Stimulated activated CD4-positive, alpha-beta T cell treated with anti-CD3 and anti-CD28 coated beads, Interleukin-1b, Interleukin-23, amount 100 ng/mL, for 4 hours (primary cell): Measurements from ENCODE around the gene PHACTR1.
"Not testable (repeated sequence)": the region's sequence is repeated elsewhere in the genome, so short reads cannot be mapped to it uniquely, and the experiment has no call there.

Source experiments
- DNase-seq, 2 donors: peaks; one replicate each; pipeline ENCODE4 v3.0.0-alpha.2; 2020; ENCODE audit warnings: low read depth in 2 of 2

Gene PHACTR1

DNA sequence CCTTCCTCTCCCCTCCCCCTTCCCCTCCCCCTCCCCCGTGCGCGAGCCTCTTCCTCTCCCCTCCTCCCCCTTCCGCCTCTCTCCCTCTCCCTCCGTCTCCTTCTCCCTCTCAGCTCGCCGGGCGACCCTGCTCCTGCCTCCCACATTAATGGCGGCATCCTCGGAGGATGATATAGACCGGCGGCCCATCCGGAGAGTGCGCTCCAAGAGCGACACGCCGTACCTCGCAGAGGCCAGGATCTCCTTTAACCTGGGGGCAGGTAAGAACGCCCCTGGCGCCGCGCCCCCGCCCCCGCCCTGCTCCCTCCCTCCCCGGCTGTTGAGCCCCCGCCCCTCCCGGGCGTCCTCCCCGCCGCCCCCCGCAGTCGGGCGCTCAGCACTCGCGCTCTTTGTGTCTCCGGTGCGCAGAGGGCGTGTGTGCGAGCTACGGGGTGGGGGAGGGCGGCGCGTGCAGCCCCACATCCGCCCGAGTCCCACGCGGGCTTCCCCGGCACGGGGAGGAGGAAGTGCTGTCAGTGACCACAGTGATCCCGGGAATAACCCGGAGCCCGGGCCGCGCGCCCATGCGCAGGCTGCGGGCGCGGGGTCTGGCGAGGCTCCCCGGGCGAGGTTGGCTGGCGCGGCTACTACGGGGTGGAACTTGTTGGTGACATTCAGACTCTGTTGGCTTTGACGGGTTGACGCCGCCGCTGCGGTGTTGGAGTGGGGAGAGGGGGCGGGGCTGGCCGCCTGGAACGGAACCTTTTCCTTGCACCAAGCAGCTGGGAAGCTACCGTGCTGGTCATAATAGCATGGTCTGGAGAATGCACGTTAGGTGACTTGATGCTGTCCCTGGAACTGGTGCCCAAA, 33.2 kb downstream of the PHACTR1 start:
- no peak for DNase-seq

DNA sequence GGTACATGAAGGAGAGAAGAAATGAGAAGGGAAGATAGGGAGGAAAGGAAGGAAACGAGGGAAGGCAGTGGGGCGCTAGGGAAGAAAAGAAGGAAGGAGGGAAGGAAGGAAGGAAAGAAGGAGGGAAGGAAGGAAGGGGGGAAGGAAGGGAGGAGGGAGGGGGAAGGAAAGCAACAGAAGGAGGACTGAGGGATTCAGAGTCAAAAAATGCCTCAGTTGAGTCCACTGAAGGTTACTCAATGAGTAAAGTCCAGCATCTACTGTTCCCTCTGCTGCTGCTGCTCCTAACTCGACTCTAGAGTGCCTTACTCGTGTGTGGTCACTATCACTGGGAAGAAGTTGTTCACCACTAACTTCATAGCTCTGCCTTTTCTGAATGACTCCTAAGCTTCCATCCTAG, 33.8 kb downstream of the PHACTR1 start:
- DNase-seq: no peak

DNA sequence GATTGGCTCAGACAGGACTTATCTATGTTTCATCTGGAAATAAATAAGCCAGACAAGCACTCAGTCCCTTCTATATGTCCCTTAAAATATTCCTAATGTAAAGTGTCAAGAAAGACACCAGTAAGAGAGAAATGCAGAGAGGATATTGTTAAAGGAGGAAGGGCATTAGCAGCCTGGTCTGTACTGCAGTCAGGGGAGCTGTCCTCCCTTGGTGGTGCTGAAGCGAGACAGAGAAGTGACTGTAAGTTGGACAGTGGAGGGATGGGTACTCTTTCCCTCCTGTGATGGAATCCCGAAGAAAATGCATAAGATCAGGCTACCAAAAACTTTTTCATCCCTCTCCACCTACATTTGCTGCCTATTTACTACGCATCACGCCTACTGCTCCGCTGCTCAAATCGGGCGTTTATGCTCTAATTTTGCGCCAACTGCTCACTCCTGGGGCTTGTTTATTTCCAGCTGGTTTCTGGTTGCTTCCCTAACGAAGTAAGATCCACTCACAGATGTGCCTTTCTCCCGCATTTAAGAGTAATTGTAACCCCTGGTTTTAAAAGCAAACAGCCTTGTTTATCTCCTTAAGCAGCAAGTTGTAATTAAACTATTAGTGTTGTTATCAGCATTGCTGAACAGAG, 35.2 kb downstream of the PHACTR1 start:
- peak in 1 of 2 donors; percentile 12 for DNase-seq

DNA sequence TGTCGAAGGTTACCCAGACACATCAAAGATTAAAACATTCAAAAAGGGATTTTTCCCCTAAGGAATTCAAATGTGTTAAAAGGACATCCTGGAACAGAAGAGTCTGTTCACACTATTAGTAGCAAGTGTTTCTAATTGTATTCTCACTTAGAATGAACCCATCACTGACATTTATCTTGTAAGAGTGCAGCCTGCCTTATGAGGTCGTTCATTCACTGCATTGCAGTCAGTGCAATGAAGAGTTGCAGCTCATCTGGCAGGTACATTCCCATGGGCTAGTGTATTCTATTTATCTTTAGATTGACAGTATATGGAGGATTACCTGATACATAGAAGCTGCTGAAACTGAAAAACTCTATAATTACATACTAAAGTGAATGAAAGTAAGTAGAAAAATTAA, 36.5 kb downstream of the PHACTR1 start:
- DNase-seq: no peak

DNA sequence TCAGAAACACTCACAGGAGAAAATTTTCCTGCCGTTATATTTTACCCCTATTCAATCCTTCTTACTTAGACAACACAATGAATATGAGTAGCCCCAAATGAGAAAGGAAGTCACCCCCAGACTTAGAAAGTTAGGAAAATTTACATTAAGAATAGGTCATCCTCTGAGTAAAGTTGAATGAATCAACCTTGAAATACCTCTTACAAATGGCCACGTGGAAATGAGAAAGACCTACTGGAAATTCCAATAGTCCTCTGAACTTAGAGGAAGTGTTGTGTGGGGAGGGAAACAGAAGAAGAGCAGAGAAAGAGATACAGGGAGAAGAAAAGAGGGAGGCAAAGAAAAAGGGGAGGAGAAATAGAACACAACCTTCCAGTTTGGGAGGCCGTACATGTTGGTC, 43.7 kb downstream of the PHACTR1 start:
- DNase-seq: no peak

DNA sequence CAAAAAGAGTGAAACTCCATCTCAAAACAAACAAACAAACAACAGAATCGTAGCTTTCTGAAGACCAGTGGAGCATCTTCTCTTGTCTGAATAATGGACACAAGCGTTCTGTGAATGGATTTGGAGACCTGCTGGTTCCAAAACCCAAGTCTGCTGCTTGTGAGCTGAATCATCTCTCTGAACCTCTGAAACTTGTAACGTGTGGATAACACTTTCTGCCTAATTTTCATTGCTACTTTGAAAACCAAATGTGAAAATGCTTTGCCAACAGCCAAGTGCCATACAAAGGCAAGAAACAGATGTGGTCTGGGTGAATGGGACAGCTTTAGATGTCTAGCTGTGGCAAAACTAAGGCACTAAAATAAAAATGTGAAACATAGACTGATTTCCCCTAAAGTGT, 44.3 kb downstream of the PHACTR1 start:
- no peak for DNase-seq

DNA sequence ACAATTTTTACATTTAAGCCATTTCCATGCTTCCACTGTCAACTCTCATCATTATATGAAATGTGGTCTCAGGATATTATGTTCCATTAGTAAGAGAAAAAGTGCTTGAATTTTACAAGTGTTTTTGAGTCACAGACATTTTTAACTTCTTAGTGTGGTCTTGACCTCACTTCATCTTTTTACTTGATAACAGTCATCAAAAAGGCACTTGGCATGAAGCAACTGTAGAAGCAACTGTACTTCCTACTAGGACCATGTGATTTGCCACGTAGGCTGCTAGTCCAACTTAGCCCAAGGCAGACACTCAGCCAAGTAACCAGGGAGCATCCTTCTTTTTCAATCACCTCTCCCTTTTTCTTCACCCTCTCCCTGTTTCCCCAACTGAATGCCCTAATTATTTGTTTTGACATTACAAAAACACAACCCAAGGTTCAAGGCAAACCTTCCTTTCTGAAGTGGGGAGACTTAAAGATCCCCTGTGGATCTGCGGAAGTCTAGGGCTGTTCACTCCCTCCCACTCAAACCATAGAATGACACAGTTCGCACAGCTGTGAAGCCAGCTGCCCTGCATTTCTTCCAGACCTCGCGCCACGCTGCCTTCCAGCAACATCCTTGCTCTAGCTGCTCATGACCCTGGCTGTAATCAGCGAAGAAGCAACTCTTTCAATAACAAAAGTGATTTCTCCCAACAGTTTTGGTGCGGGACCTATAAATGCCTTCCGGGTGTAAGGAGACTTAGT, 45.0 kb downstream of the PHACTR1 start:
- no peak for DNase-seq

DNA sequence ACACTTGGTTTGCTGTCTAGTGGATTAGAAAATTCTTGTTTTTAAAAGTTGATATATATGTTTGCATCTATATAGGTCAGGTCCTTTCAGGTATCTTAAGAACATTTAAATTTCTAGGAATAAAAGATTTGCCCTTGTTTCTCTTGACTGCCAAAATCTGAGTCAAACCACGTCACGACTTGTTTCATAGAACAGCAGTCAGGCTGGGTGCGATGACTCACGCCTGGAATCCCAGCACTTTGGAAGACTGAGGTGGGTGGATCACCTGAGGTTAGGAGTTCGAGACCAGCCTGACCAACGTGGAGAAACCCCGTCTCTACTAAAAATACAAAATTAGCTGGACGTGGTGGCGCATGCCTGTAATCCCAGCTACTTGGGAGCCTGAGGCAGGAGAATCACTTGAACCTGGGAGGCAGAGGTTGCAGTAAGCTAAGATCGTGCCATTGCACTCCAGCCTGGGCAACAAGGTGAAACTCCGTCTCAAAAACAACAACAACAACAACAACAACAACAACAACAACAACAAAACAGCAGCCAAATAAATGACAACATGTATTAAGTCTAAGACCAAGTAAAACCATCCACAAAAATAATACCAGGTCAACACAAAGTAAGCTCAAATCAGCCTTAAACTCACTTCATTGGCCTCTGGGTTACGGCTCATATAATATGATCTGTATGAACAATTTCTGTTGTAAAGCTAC, 46.3 kb downstream of the PHACTR1 start:
- not testable (repeated sequence) for DNase-seq

DNA sequence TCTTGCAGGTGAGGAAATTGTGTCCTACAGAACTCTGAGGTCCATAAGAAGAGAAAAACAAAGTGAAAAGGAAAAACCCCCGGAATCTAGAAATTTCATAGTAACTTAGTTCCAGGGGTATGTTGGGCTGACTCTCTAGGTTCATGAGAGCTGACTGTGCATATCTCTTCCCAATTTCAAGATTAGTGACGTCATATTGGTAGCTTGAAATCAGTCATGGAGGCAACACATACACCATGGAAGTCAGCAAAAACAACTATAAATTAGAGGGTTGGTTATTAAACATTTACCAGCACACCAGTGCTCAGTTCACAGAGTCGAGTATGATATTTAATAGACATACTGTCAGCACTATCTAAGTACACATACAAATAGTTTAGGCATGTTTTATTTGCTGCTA, 49.8 kb downstream of the PHACTR1 start:
- DNase-seq: no peak

DNA sequence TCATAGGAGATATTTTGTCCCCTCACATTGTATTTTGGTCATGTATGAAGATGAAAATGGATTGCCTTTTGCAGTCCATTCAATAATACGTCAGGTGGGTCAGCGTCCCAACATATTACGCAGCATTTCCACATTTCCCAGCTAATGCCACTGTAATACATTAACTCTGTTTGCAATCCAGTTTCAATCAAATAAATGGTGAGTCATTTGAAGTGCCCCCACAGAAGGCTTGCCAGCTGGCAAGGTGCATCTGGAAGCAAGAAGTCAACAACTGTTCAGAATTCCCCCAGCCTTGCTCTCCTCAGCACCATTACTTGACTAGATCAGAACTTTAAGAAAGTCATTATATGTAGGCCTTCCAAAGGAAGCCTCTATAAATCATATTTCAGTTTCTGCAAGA, 50.4 kb downstream of the PHACTR1 start:
- DNase-seq: no peak

DNA sequence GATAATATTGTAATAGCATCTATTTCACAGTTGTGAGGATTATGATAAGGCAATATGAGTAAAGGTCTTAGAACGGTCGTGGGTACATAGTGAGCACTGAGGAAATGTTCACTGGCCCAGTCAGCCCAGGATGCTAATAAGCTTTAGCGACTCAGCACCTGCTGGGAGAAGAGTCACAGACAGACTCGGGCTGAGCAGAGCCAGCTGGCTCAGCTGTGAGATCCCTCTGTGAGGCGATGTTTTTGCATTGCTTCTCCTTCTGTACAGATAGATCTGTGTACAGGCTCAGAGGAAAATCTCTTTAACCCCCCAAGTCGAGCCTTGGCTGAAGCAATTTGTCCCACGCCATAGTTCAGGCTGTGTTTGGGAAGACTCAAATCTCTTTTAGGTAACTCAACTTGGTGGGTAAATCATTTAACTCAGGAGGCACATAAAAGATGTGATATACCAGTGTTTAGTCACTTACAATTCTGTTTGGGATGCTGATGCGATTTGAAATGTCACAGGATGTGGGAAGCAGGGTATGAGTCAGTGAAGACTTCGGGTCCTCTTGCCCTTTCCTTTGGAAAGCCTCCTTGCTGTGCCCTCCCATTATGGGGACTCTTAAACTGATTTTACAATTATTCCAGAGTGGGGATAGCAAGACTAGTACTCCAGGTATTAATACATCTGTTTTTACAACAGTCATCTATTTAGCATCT, 53.1 kb downstream of the PHACTR1 start:
- DNase-seq: no peak

DNA sequence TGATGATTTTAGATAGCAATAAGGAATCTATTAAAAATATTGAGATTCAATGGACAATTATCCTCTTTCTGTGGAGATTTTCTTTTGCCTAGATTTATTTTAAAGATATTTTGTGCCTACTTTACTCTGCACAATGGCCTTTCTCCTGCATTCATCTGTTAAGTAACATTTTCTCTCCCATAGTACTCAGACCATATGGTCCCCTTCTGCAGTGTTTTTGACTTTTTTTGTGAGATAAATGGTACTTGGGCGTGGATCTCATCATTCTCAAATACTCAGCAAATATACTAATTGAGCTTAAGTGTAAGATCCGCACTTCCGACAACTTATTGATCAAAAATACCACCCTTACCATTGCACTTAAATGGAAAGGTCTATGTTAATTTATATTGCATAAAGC, 55.8 kb downstream of the PHACTR1 start:
- DNase-seq: no peak

DNA sequence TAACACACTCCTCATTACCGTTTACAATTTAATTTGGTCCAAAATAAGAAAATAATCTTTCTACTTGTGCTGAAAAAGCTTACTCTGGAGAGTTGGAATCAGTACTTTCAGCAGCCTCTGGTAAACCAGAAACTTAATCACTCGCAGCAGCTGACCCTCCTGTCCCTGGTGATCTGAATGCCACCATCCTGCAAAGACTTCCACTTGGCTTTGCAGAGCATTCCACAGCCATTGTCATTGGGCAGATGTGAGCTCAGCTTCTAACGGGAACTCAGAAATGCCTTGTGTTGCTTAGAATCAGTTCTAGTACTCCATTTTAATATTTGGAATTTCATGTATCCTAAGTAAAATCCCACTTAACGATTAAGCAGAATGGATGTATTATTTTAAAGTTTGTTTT, 59.7 kb downstream of the PHACTR1 start:
- no peak for DNase-seq

DNA sequence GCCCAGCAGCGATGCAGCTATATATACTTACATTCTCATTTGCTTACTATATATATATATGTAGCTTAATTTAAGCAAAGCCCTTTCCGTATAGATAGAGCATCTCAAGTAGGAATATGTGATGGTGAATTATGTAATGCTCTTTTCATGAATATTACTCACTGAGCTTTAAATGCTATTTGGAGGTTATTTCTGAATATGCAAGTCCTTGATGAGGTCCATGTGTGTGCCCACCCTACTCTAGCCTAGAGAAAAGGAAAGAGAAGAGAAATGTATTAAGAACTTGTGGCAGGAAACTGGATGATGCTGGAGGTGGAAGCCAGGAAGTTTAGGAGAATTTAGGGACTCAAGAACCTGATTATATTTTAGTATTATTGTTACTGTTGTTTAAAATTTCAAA, 63.2 kb downstream of the PHACTR1 start:
- no peak for DNase-seq

DNA sequence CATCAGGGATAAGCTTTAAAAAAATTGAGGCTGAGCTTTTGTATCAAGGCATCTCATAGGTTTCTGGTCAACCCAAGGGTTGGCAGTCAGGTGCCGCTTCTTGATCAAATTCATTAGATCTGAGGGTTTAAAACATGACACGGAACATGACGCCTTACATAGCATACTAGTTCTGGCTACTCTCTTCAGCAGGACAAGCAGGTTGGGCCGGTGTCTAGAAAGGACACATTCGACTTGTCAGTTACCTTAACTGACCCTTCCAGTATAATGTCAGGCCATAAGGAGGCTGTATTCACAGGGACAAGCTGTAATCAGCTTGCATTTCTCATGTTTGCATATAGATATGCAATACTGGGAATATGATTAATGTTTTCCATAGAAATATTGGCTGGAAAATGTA, 65.6 kb downstream of the PHACTR1 start:
- no peak for DNase-seq

DNA sequence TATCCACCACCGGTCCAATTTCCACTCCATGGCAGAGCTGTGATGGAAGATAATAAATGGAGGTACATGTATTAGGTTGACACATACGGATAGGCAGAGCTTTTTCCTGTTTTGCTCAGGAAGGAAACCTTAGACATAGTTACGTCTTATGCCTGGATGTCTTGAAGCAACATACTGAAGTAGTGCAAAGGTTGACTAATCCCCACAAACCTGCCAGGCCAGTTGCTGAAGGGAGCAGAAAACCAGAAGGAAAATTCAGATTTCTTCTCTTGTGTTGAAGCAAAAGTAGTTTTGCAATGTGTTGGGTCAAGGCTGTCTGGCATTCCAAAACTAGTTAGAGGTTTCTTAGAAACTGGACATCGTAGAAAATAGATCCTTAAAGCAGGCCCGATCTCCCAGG, 68.7 kb downstream of the PHACTR1 start:
- no peak for DNase-seq

DNA sequence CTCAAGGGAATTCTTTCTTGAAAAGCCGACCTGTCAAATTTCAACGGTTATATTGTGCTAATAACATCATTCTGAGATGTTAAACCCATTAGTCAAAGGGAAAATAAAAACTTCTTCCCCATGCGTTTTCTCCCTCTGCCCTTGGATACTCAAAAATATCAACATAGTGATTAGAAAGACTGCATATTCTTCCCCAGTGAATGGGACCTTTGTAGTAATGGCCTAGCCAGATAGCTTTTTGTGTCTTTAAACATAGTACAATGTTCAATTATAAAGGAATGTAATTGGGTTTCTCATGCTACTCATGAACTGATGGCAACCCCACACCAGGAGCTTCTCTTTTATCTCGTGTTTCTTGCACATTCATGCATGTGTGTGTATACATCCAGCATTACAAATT, 69.4 kb downstream of the PHACTR1 start:
- DNase-seq: no peak

DNA sequence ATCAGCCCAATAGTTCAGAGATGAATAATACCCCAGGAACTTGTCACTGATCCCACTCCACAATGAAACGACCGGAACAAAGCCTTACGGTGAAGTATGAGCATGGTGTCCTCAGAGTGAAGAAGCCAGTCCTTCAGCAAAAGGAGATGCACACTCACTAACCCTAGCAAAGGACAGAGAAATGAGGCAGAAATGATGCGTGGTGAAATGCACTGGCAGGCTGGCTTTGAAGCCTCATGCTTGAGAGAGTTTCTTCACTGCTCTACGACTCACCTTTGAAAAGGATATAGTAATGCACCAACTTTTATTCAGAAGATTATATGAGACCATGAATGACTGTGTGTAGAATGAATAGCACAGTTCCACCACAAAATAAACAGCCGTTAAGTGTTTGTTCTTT, 74.8 kb downstream of the PHACTR1 start:
- DNase-seq: no peak

DNA sequence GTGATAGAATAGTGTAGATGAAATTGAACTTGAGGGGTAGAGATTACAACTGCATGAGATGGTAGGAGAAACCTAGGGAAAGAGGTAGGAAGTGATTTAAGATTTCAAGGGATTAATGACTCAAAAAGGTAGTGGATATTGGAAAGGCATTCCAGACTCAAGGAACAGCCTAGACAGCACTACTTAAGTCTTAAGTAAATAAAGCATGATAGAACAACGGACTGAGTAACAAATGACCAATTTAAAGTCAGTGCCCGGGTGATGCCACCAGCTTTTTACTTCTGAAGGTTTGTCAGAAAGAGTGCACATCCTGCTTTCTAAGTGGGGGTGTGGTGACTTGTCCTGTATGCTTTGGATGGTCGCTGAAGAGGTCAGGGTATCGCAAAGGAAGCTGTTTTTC, 81.8 kb downstream of the PHACTR1 start:
- DNase-seq: no peak

DNA sequence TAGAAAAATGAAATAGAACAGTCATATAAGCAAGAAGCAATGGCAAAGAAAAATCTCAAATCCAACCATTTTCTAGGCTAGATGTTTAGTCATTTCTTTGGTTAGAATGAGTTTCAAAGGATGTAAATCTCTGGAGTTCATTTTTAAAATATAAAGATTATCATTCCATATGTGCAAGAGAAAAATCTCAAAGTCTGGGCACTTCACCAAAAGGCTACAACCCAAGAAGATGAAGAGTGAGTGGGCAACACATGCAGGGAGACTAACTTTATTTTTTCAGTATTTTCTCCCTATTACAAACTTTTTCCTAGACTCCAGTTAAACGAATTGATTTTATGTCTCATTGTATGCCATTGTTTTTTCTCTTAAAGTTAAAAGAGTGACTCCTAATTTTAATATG, 83.6 kb downstream of the PHACTR1 start:
- no peak for DNase-seq

DNA sequence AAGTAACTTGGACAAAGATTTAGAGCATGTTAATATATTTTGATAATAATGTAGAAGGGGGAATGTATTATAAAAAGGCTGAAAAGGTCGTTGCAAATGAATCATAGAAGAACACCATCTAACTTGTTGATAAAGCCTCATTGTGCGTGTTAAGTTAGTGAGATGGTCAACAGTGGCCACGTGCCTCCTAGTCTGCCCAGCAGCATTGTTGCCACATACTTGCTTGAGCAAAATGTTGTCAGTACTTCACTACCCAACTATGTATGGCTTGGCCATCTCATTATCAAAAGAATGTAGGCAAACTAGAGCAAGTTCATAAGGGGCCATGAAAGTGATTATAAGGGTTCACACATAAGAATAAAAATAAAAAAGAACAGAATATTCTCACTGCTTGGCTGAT, 84.6 kb downstream of the PHACTR1 start:
- DNase-seq: no peak

DNA sequence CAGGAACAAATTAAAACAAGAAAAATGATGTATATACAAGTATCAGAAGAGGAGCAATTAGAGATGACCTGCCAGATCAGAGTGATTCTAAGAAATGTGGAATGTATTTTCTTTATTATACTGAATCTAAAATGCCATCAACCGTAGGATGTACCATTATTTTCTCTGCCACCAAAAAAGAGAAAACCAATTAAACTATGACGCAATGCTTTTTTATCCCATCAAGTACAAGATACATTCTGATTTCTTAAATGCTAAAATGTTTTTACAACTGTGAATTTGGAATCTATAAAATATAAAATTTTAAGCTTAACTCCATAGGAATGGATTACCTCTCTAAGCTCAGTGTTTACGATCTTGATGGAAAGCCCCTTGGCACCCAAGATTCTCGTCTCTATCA, 85.9 kb downstream of the PHACTR1 start:
- no peak for DNase-seq
